AG09319 (cell line): ENCODE data around the gene CAMK2D.

ENCODE experiments used
- DNase-seq: peaks from one replicate; pipeline ENCODE4 v3.0.0-alpha.2; 2010; ENCODE audit warnings: low read depth; ENCODE audit errors: extremely low read depth
- CTCF ChIP-seq: IDR thresholded peaks from 2 replicates; pipeline ENCODE4 v1.5.1; 2011; ENCODE audit warnings: low read depth, mild to moderate bottlenecking, inconsistent platforms, low read length, moderate library complexity

CAMK2D gene

GRCh38 chr4:113405874-113406722, 355.4 kb downstream of the CAMK2D start:
- no peak for DNase-seq
- no peak for TF ChIP-seq CTCF

GRCh38 chr4:113404841-113405240, 356.7 kb downstream of the CAMK2D start:
- TF ChIP-seq CTCF = no peak

GRCh38 chr4:113404167-113404571, 357.4 kb downstream of the CAMK2D start:
- DNase-seq = no peak
- TF ChIP-seq CTCF = no peak

More at GRCh38 chr4:113404841-113405240, 356.7 kb downstream of the CAMK2D start:
- DNase-seq = no peak
